Sigmoid colon (tissue), 4 donors: ENCODE results near the gene SNX1.

Experiments
- CTCF ChIP-seq, 4 experiments: fragments of 450-650 bp in 3 of 4; fragments of 200-600 bp in 1 of 4; IDR thresholded peaks; one replicate each; pipeline ENCODE4 v1.5.1; 2016 to 2019; ENCODE audit warnings: antibody characterized with exemption in 4 of 4, mild to moderate bottlenecking in 3 of 4, moderate library complexity in 2 of 4
- EP300 ChIP-seq, 4 donors: sonication (generic); formaldehyde crosslinking; IDR thresholded peaks; one replicate each; pipeline ENCODE4 v1.6.1; 2017; ENCODE audit warnings: antibody characterized with exemption in 4 of 4
- POLR2A ChIP-seq, 2 donors: fragments of 450-650 bp; IDR thresholded peaks; one replicate each; pipeline ENCODE4 v1.6.1; 2016; ENCODE audit warnings: antibody characterized with exemption in 2 of 2, mild to moderate bottlenecking in 2 of 2, moderate library complexity in 2 of 2
- POLR2AphosphoS5 ChIP-seq, 4 donors: sonication (generic); formaldehyde crosslinking; IDR thresholded peaks; one replicate each; pipeline ENCODE4 v1.6.1; 2017; ENCODE audit warnings: antibody characterized with exemption in 4 of 4

- no peak for TF ChIP-seq POLR2A (IDR thresholded peaks at IDR 0.05)
- TF ChIP-seq CTCF (IDR thresholded peaks at IDR 0.05) = no peak
- no peak for TF ChIP-seq EP300 (IDR thresholded peaks at IDR 0.05)
- TF ChIP-seq POLR2AphosphoS5 (IDR thresholded peaks at IDR 0.05) = no peak
These were observed 45.3 kb upstream of the SNX1 start for GRCh38 chr15:64050281-64051092.
